Colonic mucosa (tissue), 4 donors: ENCODE results near the gene MANF. TPM values are rescaled to one million over a fixed set of nuclear protein-coding genes. Genes with fewer than 3 reads are reported as not detected.

Source experiments
- DNase-seq: peaks from one replicate; pipeline ENCODE4 v3.0.0-alpha.2; 2020
- H3K27ac ChIP-seq: fragments of 200-600 bp; one replicate; pipeline ENCODE4 v1.8.0; 2021
- H3K27me3 ChIP-seq: fragments of 200-600 bp; one replicate; pipeline ENCODE4 v1.8.0; 2021
- H3K36me3 ChIP-seq: fragments of 200-600 bp; one replicate; pipeline ENCODE4 v1.8.0; 2021
- H3K4me1 ChIP-seq: fragments of 200-600 bp; one replicate; pipeline ENCODE4 v1.8.0; 2021; ENCODE audit warnings: mild to moderate bottlenecking
- H3K4me3 ChIP-seq: fragments of 200-600 bp; one replicate; pipeline ENCODE4 v1.8.0; 2021
- H3K9ac ChIP-seq, 2 donors: one replicate each; pipeline ENCODE4 v1.7.0; 2013; ENCODE audit warnings: control low read depth in 2 of 2, low read depth in 2 of 2, low read length in 2 of 2
- H3K9me3 ChIP-seq: fragments of 200-600 bp; one replicate; pipeline ENCODE4 v1.8.0; 2021
- CTCF ChIP-seq: fragments of 200-600 bp; IDR thresholded peaks from one replicate; pipeline ENCODE4 v1.8.0; 2022; ENCODE audit warnings: antibody characterized with exemption, mild to moderate bottlenecking
- intact Hi-C: fragments of 100-400 bp; cut with DNase I; formaldehyde crosslinking; loops from one replicate; pipeline ENCODE4 v1.14.1; 2022
- total RNA-seq, 2 donors: library from RNA; stranded (reverse); fragmentation: NEBNext Ultra II Directional in 1 of 2; extraction: Animal tissue kit (Norgen Biotek cat#: 25700) in 1 of 2; gene quantifications; one replicate each; pipeline ENCODE4 v1.2.1, GENCODE V29; 2021
- donor health status: healthy.
- donor health status: DM: no; HTN: no; CAD: no.
- donor health status: DM: no; HTN: no; CAD: no.

The MANF gene
- total RNA-seq, 2 donors from 2014 or later, result 100 to 178 TPM

- H3K36me3 ChIP-seq, result no peaks in the 10 kb centered on the region
- intact Hi-C loops, result loop anchor here (10.0 kb wide), 1 partner anchor 83 kb away; no protein-coding TSS in a partner anchor
- TF ChIP-seq CTCF, result no peak
Measured at GRCh38 chr3:51401735-51402134, 16.6 kb downstream of the MANF start.

DNA sequence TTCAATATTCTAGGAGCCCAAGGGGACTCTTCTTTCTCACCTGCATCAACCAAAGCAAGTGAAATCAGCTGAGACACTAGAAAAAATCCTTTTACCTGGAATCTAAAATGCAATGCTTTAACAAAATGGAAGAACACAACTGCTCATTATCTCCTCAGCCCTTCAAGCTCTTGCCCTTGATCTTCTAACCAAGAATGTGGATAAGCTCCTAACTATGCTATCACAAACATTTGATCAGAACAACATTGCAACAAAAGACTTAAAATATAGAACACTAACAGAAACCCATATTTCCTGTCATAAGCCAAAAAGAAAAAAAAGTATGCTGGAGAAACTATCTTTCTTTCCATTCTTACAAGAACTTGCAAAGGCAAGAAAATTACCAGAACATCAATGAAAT, 18.6 kb downstream of the MANF start:
- intact Hi-C loops, result loop anchor here (10.0 kb wide), 1 partner anchor 81 kb away; no protein-coding TSS in a partner anchor
- Histone ChIP-seq H3K4me1 (no peaks in the 10 kb centered on the region), H3K27ac (no peak overlapping the region), H3K9ac (no peak overlapping the region), H3K9me3 (no peaks in the 10 kb centered on the region), H3K36me3 (no peaks in the 10 kb centered on the region), H3K27me3 (no peaks in the 10 kb centered on the region), H3K4me3 (no peak overlapping the region)
- no peak for TF ChIP-seq CTCF
- DNase-seq, result no peak

More at GRCh38 chr3:51401735-51402134, 16.6 kb downstream of the MANF start:
- no peaks in the 10 kb centered on the region for H3K4me1 ChIP-seq
- DNase-seq, result no peak
- H3K9me3 ChIP-seq, result no peaks in the 10 kb centered on the region
- no peak overlapping the region for H3K27ac ChIP-seq
- no peak overlapping the region for H3K4me3 ChIP-seq
- no peak overlapping the region for H3K9ac ChIP-seq
- H3K27me3 ChIP-seq, result no peaks in the 10 kb centered on the region

DNA sequence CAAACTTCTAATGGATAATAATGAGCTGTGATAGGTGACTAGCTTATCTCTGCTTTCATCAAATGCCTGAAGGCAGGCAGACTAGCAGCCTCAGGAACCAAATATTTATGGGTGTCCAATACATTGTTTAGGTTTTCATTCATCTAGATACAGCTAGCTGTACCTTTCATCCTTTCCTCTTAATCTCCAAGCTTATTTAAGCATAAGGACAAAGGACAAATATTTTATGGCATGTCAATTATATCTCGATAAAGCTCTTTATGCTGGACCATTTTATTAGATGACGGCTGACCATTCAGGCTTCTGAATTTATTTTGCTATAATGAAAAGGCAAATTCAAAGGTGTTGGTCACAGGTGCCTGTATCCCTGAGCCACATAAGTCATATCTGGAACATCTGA, 22.9 kb downstream of the MANF start:
- DNase-seq, result no peak
- Histone ChIP-seq H3K9ac (no peak overlapping the region), H3K9me3 (no peaks in the 10 kb centered on the region), H3K27me3 (no peaks in the 10 kb centered on the region), H3K27ac (no peak overlapping the region), H3K4me3 (no peak overlapping the region), H3K36me3 (no peaks in the 10 kb centered on the region), H3K4me1 (no peaks in the 10 kb centered on the region)
- no peak for TF ChIP-seq CTCF
- intact Hi-C loops, result loop anchor here (10.0 kb wide), 1 partner anchor 77 kb away; no protein-coding TSS in a partner anchor

GRCh38 chr3:51408813-51409212, 23.7 kb downstream of the MANF start:
- DNase-seq, result no peak
- no peak overlapping the region for H3K27ac ChIP-seq
- no peak for TF ChIP-seq CTCF
- intact Hi-C loops, result loop anchor here (10.0 kb wide), 1 partner anchor 76 kb away; no protein-coding TSS in a partner anchor
- no peaks in the 10 kb centered on the region for H3K27me3 ChIP-seq
- H3K9ac ChIP-seq, result no peak overlapping the region
- no peak overlapping the region for H3K4me3 ChIP-seq
- no peaks in the 10 kb centered on the region for H3K4me1 ChIP-seq
- no peaks in the 10 kb centered on the region for H3K9me3 ChIP-seq
- no peaks in the 10 kb centered on the region for H3K36me3 ChIP-seq

DNA sequence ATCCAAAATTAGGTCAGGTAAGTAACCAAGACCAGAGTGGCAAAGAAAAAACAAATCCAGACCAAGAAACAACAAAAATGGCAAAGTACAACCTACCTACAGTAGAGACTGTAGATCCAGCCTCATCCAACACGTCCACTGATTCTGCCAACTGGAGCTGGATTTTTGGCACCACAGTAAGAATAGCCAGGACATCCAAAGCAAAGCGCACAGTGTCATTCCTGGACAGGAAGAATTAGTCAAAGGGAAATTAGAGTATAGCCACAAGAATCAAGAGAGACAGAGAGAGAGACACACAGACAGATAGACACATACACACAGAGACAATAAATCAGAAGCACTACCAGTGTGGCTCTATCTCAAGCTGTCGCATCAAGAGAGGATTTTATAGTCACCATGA, 37.1 kb downstream of the MANF start:
- Histone ChIP-seq H3K9me3 (no peaks in the 10 kb centered on the region), H3K4me1 (no peaks in the 10 kb centered on the region), H3K4me3 (no peak overlapping the region), H3K27me3 (no peaks in the 10 kb centered on the region), H3K9ac (no peak overlapping the region), H3K27ac (no peak overlapping the region), H3K36me3 (peaks cover 6% of the 10 kb centered on the region)
- DNase-seq, result no peak
- no peak for TF ChIP-seq CTCF
- intact Hi-C loops, result no loop called here
